Measurements from ENCODE around the gene HJV.
A peak's percentile ranks its signal among the peaks of the same experiment; 100 is the strongest.
"Not testable (repeated sequence)": the region's sequence is repeated elsewhere in the genome, so short reads cannot be mapped to it uniquely, and the experiment has no call there.

HJV gene

DNA sequence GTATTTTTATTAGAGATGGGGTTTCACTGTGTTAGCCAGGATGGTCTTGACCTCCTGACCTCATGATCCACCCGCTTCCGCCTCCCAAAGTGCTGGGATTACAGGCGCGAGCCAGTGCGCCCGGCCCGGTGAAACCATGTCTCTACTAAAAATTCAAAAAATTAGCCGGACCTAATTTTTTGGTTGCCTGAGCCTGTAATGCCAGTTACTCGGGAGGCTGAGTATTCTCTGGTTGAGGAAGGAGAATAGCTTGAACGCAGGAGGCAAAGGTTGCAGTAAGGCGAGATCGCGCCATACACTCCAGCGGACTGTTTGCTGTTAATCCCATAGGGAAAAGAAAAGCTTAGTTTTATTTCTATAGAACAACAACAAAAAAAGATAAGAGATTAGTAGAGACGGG is 29.9 kb upstream of the HJV start:
- 77% methylated on average over 11 of the region's 15 CpGs for WGBS
- no peak overlapping the region for H2AFZ ChIP-seq (ENCODE audit: low read depth, low read length)
- no peak for DNase-seq

DNA sequence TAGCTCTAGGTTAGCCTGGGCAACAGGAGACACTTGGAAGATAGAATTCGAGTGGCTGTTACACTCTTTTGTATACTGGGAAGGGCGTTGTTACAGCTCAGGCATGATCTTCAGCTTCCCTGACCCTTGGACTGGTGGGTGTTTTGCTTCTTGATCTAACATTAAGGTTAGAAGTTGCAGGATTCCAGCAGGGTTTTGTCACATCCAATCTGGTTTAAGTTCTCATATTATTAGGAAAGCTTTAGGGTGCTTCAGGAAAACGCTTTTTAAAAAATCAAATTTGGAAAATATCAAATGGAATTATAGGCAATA is 29.1 kb upstream of the HJV start:
- H3K4me3 ChIP-seq (ENCODE audit: insufficient read depth in 1 of 2, low read depth in 1 of 2, low read length in 2 of 2); H3K9ac ChIP-seq (ENCODE audit: low read length); H3K9me3 ChIP-seq (ENCODE audit: control insufficient read depth, low read length); H3K4me2 ChIP-seq (ENCODE audit: low read length, poor library complexity, severe bottlenecking); H3K14ac ChIP-seq (ENCODE audit: low read length in 2 of 2); H3K23ac ChIP-seq (ENCODE audit: low read length in 2 of 2); H3K79me1 ChIP-seq (replicated peaks; ENCODE audit: low read length, poor library complexity, severe bottlenecking); H2BK12ac ChIP-seq (ENCODE audit: low read length in 2 of 2); H4K91ac ChIP-seq (ENCODE audit: low read length); H2AFZ ChIP-seq (ENCODE audit: low read depth, low read length); H4K8ac ChIP-seq (ENCODE audit: low read length); H2BK15ac ChIP-seq (ENCODE audit: low read depth, poor library complexity, severe bottlenecking); H2AK5ac ChIP-seq (ENCODE audit: low read length, severe bottlenecking); H3K18ac ChIP-seq (ENCODE audit: low read depth in 1 of 2, low read length in 2 of 2); H3K36me3 ChIP-seq (ENCODE audit: control insufficient read depth in 1 of 2, insufficient read depth in 2 of 2, low read depth in 1 of 2, low read length in 2 of 2); H2BK120ac ChIP-seq (ENCODE audit: low read depth, low read length); H3K27me3 ChIP-seq (ENCODE audit: control insufficient read depth in 1 of 2, insufficient read depth in 1 of 2, low read length in 2 of 2); H3K4ac ChIP-seq (ENCODE audit: low read depth in 1 of 2, low read length in 2 of 2): not testable (repeated sequence)
- peaks cover 10% of the 10 kb centered on the region for H3K4me1 ChIP-seq (ENCODE audit: control insufficient read depth, insufficient read depth, low read depth, low read length)
- H2BK5ac ChIP-seq (ENCODE audit: low read depth, low read length, poor library complexity, severe bottlenecking): peak overlapping the region; percentile 51
- DNase-seq: peak; percentile 9
- peak overlapping the region; percentile 74 for H3K27ac ChIP-seq (ENCODE audit: low read length, poor library complexity, severe bottlenecking)
- WGBS: 80% methylated on average over 1 of the region's 3 CpGs

More for the DNA sequence above, 29.9 kb upstream of the HJV start:
- Histone ChIP-seq H3K9me3 (ENCODE audit: control insufficient read depth, low read length) (no peaks in the 10 kb centered on the region), H3K18ac (ENCODE audit: low read depth in 1 of 2, low read length in 2 of 2) (no peak overlapping the region), H2BK5ac (ENCODE audit: low read depth, low read length, poor library complexity, severe bottlenecking) (no peak overlapping the region), H3K4me3 (ENCODE audit: insufficient read depth in 1 of 2, low read depth in 1 of 2, low read length in 2 of 2) (peak overlapping the region in 1 of 2 experiments; percentile 77), H2BK12ac (ENCODE audit: low read length in 2 of 2) (no peak overlapping the region), H4K8ac (ENCODE audit: low read length) (no peak overlapping the region), H3K4me2 (ENCODE audit: low read length, poor library complexity, severe bottlenecking) (peak overlapping the region; percentile 34), H4K91ac (ENCODE audit: low read length) (no peak overlapping the region), H3K79me1 (replicated peaks; ENCODE audit: low read length, poor library complexity, severe bottlenecking) (no peaks in the 10 kb centered on the region), H2BK120ac (ENCODE audit: low read depth, low read length) (no peak overlapping the region), H3K36me3 (ENCODE audit: control insufficient read depth in 1 of 2, insufficient read depth in 2 of 2, low read depth in 1 of 2, low read length in 2 of 2) (no peaks in the 10 kb centered on the region), H3K4ac (ENCODE audit: low read depth in 1 of 2, low read length in 2 of 2) (no peak overlapping the region), H2AK5ac (ENCODE audit: low read length, severe bottlenecking) (no peak overlapping the region), H3K23ac (ENCODE audit: low read length in 2 of 2) (no peak overlapping the region), H3K4me1 (ENCODE audit: control insufficient read depth, insufficient read depth, low read depth, low read length) (peaks cover 10% of the 10 kb centered on the region), H3K27me3 (ENCODE audit: control insufficient read depth in 1 of 2, insufficient read depth in 1 of 2, low read length in 2 of 2) (no peaks in the 10 kb centered on the region), H3K9ac (ENCODE audit: low read length) (peak overlapping the region; percentile 91), H3K14ac (ENCODE audit: low read length in 2 of 2) (no peak overlapping the region), H3K27ac (ENCODE audit: low read length, poor library complexity, severe bottlenecking) (peak overlapping the region; percentile 83), H2BK15ac (ENCODE audit: low read depth, poor library complexity, severe bottlenecking) (no peak overlapping the region)

DNA sequence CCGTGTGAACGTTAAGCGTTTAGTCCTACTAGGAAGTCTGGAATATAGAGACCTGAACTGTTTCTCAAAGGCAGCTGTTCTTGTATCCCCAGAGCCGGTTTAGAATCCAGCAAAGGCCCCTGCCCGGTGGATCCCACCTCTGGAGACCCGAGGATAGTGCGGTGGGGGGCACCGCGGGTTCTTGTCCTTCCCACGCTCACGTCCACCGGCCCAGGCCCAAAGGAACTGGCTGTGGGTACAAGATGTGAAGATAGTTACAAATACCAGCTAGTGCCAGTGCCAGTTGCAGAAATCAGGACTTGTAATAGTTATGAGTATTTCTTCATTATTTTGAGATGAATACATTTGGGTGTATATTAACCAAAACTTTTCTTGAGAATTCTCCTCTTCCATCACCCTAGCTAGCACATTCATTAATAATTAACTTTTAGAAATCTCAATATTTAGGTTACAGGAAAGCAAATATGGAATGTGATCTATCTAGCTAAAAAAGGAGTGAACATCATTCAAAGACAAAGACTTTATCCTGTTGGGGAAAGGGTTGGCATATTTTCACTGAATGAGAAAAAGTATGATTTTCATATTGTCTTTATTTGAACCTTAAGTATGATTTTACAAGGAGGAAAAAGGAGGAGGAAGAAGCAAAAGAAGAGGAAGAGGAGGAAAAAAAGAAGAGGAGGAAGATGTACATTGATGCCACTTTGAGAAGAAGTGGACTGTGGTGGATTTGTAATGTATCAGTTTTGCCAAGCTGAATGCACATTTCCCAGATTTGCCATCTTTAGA is 28.5 kb upstream of the HJV start:
- Histone ChIP-seq H3K27ac (ENCODE audit: low read length, poor library complexity, severe bottlenecking) (peak overlapping the region; percentile 89), H3K4me1 (ENCODE audit: control insufficient read depth, insufficient read depth, low read depth, low read length) (peaks cover 10% of the 10 kb centered on the region), H2AK5ac (ENCODE audit: low read length, severe bottlenecking) (peak overlapping the region; percentile 54), H2BK5ac (ENCODE audit: low read depth, low read length, poor library complexity, severe bottlenecking) (peak overlapping the region; percentile 73), H3K4me2 (ENCODE audit: low read length, poor library complexity, severe bottlenecking) (peak overlapping the region; percentile 43)
- H2BK12ac ChIP-seq (ENCODE audit: low read length in 2 of 2); H3K4me3 ChIP-seq (ENCODE audit: insufficient read depth in 1 of 2, low read depth in 1 of 2, low read length in 2 of 2); H3K27me3 ChIP-seq (ENCODE audit: control insufficient read depth in 1 of 2, insufficient read depth in 1 of 2, low read length in 2 of 2); H3K23ac ChIP-seq (ENCODE audit: low read length in 2 of 2); H3K18ac ChIP-seq (ENCODE audit: low read depth in 1 of 2, low read length in 2 of 2); H2BK15ac ChIP-seq (ENCODE audit: low read depth, poor library complexity, severe bottlenecking); H3K9me3 ChIP-seq (ENCODE audit: control insufficient read depth, low read length); H3K9ac ChIP-seq (ENCODE audit: low read length); DNase-seq; H3K4ac ChIP-seq (ENCODE audit: low read depth in 1 of 2, low read length in 2 of 2); H4K91ac ChIP-seq (ENCODE audit: low read length); H2BK120ac ChIP-seq (ENCODE audit: low read depth, low read length); H3K79me1 ChIP-seq (replicated peaks; ENCODE audit: low read length, poor library complexity, severe bottlenecking); H3K36me3 ChIP-seq (ENCODE audit: control insufficient read depth in 1 of 2, insufficient read depth in 2 of 2, low read depth in 1 of 2, low read length in 2 of 2); H3K14ac ChIP-seq (ENCODE audit: low read length in 2 of 2); H4K8ac ChIP-seq (ENCODE audit: low read length); H2AFZ ChIP-seq (ENCODE audit: low read depth, low read length): not testable (repeated sequence)
- 94% methylated on average over 12 of the region's 12 CpGs for WGBS

DNA sequence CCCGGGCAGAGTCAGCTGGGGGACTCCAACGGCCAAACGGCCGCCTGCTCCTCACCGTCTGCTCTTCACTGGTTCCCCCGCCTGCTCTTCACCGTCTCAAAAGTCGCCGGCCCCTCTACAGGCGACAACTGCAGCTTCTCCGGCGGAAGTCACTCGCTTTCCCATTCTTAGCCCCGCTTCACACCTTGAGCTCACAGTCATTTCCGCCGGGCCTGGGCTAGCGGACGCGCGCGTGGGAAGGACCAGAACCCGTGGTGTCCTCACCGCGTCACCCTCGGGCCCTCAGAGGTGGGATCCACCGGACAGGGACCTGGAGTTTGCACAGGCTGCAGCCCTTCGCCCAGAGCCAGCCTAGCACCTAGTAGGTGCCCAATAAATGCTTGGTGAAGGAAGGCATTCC is 27.9 kb upstream of the HJV start:
- Histone ChIP-seq H3K4ac (ENCODE audit: low read depth in 1 of 2, low read length in 2 of 2) (no peak overlapping the region), H3K27ac (ENCODE audit: low read length, poor library complexity, severe bottlenecking) (peak overlapping the region; percentile 89), H3K14ac (ENCODE audit: low read length in 2 of 2) (no peak overlapping the region), H3K23ac (ENCODE audit: low read length in 2 of 2) (no peak overlapping the region), H3K4me1 (ENCODE audit: control insufficient read depth, insufficient read depth, low read depth, low read length) (peaks cover 10% of the 10 kb centered on the region), H4K91ac (ENCODE audit: low read length) (no peak overlapping the region), H2BK120ac (ENCODE audit: low read depth, low read length) (no peak overlapping the region), H3K18ac (ENCODE audit: low read depth in 1 of 2, low read length in 2 of 2) (peak overlapping the region in 1 of 2 experiments; percentile 34), H3K4me2 (ENCODE audit: low read length, poor library complexity, severe bottlenecking) (no peak overlapping the region), H3K4me3 (ENCODE audit: insufficient read depth in 1 of 2, low read depth in 1 of 2, low read length in 2 of 2) (no peak overlapping the region), H3K27me3 (ENCODE audit: control insufficient read depth in 1 of 2, insufficient read depth in 1 of 2, low read length in 2 of 2) (no peaks in the 10 kb centered on the region), H2AK5ac (ENCODE audit: low read length, severe bottlenecking) (peak overlapping the region; percentile 54), H3K36me3 (ENCODE audit: control insufficient read depth in 1 of 2, insufficient read depth in 2 of 2, low read depth in 1 of 2, low read length in 2 of 2) (no peaks in the 10 kb centered on the region), H3K9ac (ENCODE audit: low read length) (no peak overlapping the region), H2BK12ac (ENCODE audit: low read length in 2 of 2) (no peak overlapping the region), H2BK5ac (ENCODE audit: low read depth, low read length, poor library complexity, severe bottlenecking) (peak overlapping the region; percentile 73), H2AFZ (ENCODE audit: low read depth, low read length) (no peak overlapping the region), H4K8ac (ENCODE audit: low read length) (no peak overlapping the region), H3K79me1 (replicated peaks; ENCODE audit: low read length, poor library complexity, severe bottlenecking) (no peaks in the 10 kb centered on the region), H3K9me3 (ENCODE audit: control insufficient read depth, low read length) (no peaks in the 10 kb centered on the region), H2BK15ac (ENCODE audit: low read depth, poor library complexity, severe bottlenecking) (no peak overlapping the region)
- DNase-seq: no peak
- WGBS: 85% methylated on average over 24 of the region's 27 CpGs
